ENCODE data around the gene FAM83E. TPM values are rescaled to one million over a fixed set of nuclear protein-coding genes. Genes with fewer than 3 reads are reported as not detected.

The FAM83E gene
- total RNA-seq, 1 donor from 2014 or later: 8.1 TPM

GRCh38 chr19:48627865-48628314 lies 13.0 kb upstream of the FAM83E start:
- TF ChIP-seq CTCF (conservative IDR thresholded peaks at IDR 0.05): no peak
- Mint-ChIP-seq H3K36me3 (peaks cover 3% of the 10 kb centered on the region), H3K9me3 (no peaks in the 10 kb centered on the region), H3K27ac (peak overlapping the region; percentile 66), H3K4me3 (no peak overlapping the region), H3K27me3 (no peaks in the 10 kb centered on the region), H3K4me1 (ENCODE audit: unreplicated experiment) (peaks cover 37% of the 10 kb centered on the region)
- no peak for DNase-seq (ENCODE audit: extremely low spot score, unreplicated experiment)

- Mint-ChIP-seq H3K4me3 (peak overlapping the region; percentile 57), H3K36me3 (peaks cover under 1% of the 10 kb centered on the region), H3K9me3 (no peaks in the 10 kb centered on the region), H3K27ac (peak overlapping the region; percentile 66), H3K4me1 (ENCODE audit: unreplicated experiment) (peaks cover 34% of the 10 kb centered on the region), H3K27me3 (no peaks in the 10 kb centered on the region)
- DNase-seq (ENCODE audit: extremely low spot score, unreplicated experiment): no peak
- no peak for TF ChIP-seq CTCF (conservative IDR thresholded peaks at IDR 0.05)
Observed at GRCh38 chr19:48627201-48627864, 12.5 kb upstream of the FAM83E start.

GRCh38 chr19:48625891-48626327 lies 11.0 kb upstream of the FAM83E start:
- no peaks in the 10 kb centered on the region for H3K9me3 Mint-ChIP-seq
- peak overlapping the region; percentile 90 for H3K4me3 Mint-ChIP-seq
- H3K27me3 Mint-ChIP-seq: no peaks in the 10 kb centered on the region
- H3K27ac Mint-ChIP-seq: no peak overlapping the region
- H3K36me3 Mint-ChIP-seq: no peaks in the 10 kb centered on the region
- no peak for TF ChIP-seq CTCF (conservative IDR thresholded peaks at IDR 0.05)
- DNase-seq (ENCODE audit: extremely low spot score, unreplicated experiment): no peak
- peaks cover 36% of the 10 kb centered on the region for H3K4me1 Mint-ChIP-seq (ENCODE audit: unreplicated experiment)

GRCh38 chr19:48624791-48625723 lies 10.2 kb upstream of the FAM83E start:
- no peak for DNase-seq (ENCODE audit: extremely low spot score, unreplicated experiment)
- TF ChIP-seq CTCF (conservative IDR thresholded peaks at IDR 0.05): no peak
- no peaks in the 10 kb centered on the region for H3K27me3 Mint-ChIP-seq
- peak overlapping the region; percentile 90 for H3K4me3 Mint-ChIP-seq
- no peaks in the 10 kb centered on the region for H3K9me3 Mint-ChIP-seq
- no peaks in the 10 kb centered on the region for H3K36me3 Mint-ChIP-seq
- H3K4me1 Mint-ChIP-seq (ENCODE audit: unreplicated experiment): peaks cover 31% of the 10 kb centered on the region
- H3K27ac Mint-ChIP-seq: peak overlapping the region; percentile 95

- Mint-ChIP-seq H3K36me3 (no peaks in the 10 kb centered on the region), H3K4me3 (peak overlapping the region; percentile 90)
Observed at GRCh38 chr19:48624067-48624594, 9.3 kb upstream of the FAM83E start.

More at GRCh38 chr19:48624067-48624594, 9.3 kb upstream of the FAM83E start:
- Mint-ChIP-seq H3K4me1 (ENCODE audit: unreplicated experiment) (peaks cover 32% of the 10 kb centered on the region), H3K9me3 (no peaks in the 10 kb centered on the region), H3K27ac (peak overlapping the region; percentile 95), H3K27me3 (no peaks in the 10 kb centered on the region)
- no peak for TF ChIP-seq CTCF (conservative IDR thresholded peaks at IDR 0.05)
- peak; percentile 99 for DNase-seq (ENCODE audit: extremely low spot score, unreplicated experiment)

Measured in type B pancreatic cell (in vitro differentiated cells).